B cell (primary cell): ENCODE measurements around the gene MUC12.

ENCODE experiments used
- EZH2 ChIP-seq: IDR thresholded peaks from 2 replicates; pipeline ENCODE4 v1.6.1; 2012; ENCODE audit warnings: borderline replicate concordance, low read depth, mild to moderate bottlenecking, moderate library complexity, low read length; ENCODE audit not compliant: insufficient read depth, poor library complexity, severe bottlenecking
- TF ChIP-seq, protein P1 (sequence below): fragments of 200-600 bp; IDR thresholded peaks from one replicate; pipeline ENCODE4 v1.8.0; 2022; ENCODE audit warnings: antibody characterized with exemption, mild to moderate bottlenecking

- no peak for TF ChIP-seq EZH2
- TF ChIP-seq, protein P1, sequence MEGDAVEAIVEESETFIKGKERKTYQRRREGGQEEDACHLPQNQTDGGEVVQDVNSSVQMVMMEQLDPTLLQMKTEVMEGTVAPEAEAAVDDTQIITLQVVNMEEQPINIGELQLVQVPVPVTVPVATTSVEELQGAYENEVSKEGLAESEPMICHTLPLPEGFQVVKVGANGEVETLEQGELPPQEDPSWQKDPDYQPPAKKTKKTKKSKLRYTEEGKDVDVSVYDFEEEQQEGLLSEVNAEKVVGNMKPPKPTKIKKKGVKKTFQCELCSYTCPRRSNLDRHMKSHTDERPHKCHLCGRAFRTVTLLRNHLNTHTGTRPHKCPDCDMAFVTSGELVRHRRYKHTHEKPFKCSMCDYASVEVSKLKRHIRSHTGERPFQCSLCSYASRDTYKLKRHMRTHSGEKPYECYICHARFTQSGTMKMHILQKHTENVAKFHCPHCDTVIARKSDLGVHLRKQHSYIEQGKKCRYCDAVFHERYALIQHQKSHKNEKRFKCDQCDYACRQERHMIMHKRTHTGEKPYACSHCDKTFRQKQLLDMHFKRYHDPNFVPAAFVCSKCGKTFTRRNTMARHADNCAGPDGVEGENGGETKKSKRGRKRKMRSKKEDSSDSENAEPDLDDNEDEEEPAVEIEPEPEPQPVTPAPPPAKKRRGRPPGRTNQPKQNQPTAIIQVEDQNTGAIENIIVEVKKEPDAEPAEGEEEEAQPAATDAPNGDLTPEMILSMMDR, result no peak
Measured at GRCh38 chr7:100946111-100946510, 23.3 kb upstream of the MUC12 start.
